Adrenal gland (tissue), 5 donors: ENCODE measurements around the gene EIF4EBP3.

ENCODE experiments used
- CTCF ChIP-seq, 6 experiments: fragments of 450-650 bp in 4 of 6; fragments of 200-600 bp in 2 of 6; sonication (generic) in 1 of 6; IDR thresholded peaks; 1 replicate in 5 of 6; 2 replicates in 1 of 6; pipeline versions ENCODE4 v1.5.1 to v1.8.0; 2016 to 2021; ENCODE audit warnings: antibody characterized with exemption in 6 of 6, mild to moderate bottlenecking in 2 of 6, moderate library complexity in 1 of 6
- POLR2A ChIP-seq, 2 donors: fragments of 450-650 bp; IDR thresholded peaks; one replicate each; pipeline ENCODE4 v1.6.1; 2017; ENCODE audit warnings: antibody characterized with exemption in 2 of 2, mild to moderate bottlenecking in 2 of 2, moderate library complexity in 1 of 2
- donor health status: DM: no; HTN: no; CAD: no.

GRCh38 chr5:140567871-140568270 lies 20.4 kb downstream of the EIF4EBP3 start:
- TF ChIP-seq CTCF (IDR thresholded peaks at IDR 0.05) = no peak
- no peak for TF ChIP-seq POLR2A (IDR thresholded peaks at IDR 0.05)
